Activated naive CD8-positive, alpha-beta T cell treated with anti-CD3 and anti-CD28 coated beads for 36 hours (primary cell): ENCODE results near the gene ATP1A4. TPM values are rescaled to one million over a fixed set of nuclear protein-coding genes. Genes with fewer than 3 reads are reported as not detected.

Source experiments
- DNase-seq: peaks from one replicate; pipeline ENCODE4 v3.0.0; 2021
- H3K27ac Mint-ChIP-seq: one replicate; pipeline ENCODE4 v1.8.0; 2022; ENCODE audit warnings: mild to moderate bottlenecking, moderate library complexity, mixed read lengths
- H3K27me3 Mint-ChIP-seq: one replicate; pipeline ENCODE4 v1.8.0; 2022; ENCODE audit warnings: mild to moderate bottlenecking, mixed read lengths
- H3K36me3 Mint-ChIP-seq: one replicate; pipeline ENCODE4 v1.8.0; 2021; ENCODE audit warnings: mild to moderate bottlenecking, mixed read lengths
- H3K4me1 Mint-ChIP-seq: one replicate; pipeline ENCODE4 v1.8.0; 2021; ENCODE audit warnings: mixed read lengths
- H3K4me3 Mint-ChIP-seq: one replicate; pipeline ENCODE4 v1.8.0; 2022; ENCODE audit warnings: mild to moderate bottlenecking, moderate library complexity, mixed read lengths
- H3K9me3 Mint-ChIP-seq: one replicate; pipeline ENCODE4 v1.8.0; 2022; ENCODE audit warnings: mixed read lengths
- total RNA-seq, 2 experiments: library from RNA; stranded (reverse); gene quantifications; one replicate each; pipeline ENCODE4 v1.2.3, GENCODE V29; 2021

The ATP1A4 gene
- total RNA-seq, 2 experiments from 2014 or later, result not detected

DNA sequence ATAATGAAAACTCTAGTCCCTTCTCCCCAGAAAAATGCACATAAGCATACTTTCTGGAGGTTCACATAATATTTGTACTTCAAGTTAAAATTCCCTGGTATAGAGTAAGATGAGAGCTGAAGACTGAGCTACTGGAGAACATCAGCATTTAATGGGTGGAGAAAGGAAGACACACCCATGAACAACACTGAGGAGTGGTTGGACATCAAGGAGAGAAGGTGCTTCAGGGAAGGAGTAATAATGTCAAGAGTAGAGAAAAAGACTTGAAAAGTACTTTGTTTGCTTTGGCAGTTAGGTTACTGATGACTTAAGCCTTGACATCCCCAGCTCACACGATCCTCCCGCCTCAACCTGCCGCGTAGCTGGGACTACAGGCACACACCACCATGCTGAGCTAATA, 75.6 kb downstream of the ATP1A4 start:
- H3K27me3 Mint-ChIP-seq, result no peaks in the 10 kb centered on the region
- no peaks in the 10 kb centered on the region for H3K4me1 Mint-ChIP-seq
- H3K27ac Mint-ChIP-seq, result no peak overlapping the region
- H3K4me3 Mint-ChIP-seq, result no peak overlapping the region
- no peak for DNase-seq
- H3K36me3 Mint-ChIP-seq, result peaks cover 19% of the 10 kb centered on the region
- no peaks in the 10 kb centered on the region for H3K9me3 Mint-ChIP-seq

DNA sequence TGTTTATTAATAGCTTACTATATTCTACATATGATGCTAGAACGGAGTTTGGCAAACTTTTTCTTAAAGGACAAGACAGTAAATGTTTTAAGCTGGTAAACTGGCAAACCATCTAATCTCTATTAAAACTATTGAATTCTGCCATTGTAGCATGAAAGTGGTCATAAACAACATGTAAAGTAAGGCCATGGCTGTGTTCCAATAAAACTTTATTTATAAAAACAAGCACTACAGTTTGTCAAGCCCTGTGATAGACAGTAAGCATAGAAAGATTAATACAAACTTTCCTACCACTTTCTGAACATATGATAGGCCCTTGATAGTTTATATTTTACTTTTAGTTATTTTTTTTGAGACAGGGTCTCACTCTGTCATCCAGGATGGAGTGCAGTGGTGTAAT, 76.2 kb downstream of the ATP1A4 start:
- H3K27ac Mint-ChIP-seq, result no peak overlapping the region
- no peaks in the 10 kb centered on the region for H3K9me3 Mint-ChIP-seq
- H3K4me3 Mint-ChIP-seq, result no peak overlapping the region
- peaks cover 17% of the 10 kb centered on the region for H3K36me3 Mint-ChIP-seq
- no peaks in the 10 kb centered on the region for H3K27me3 Mint-ChIP-seq
- no peak for DNase-seq
- no peaks in the 10 kb centered on the region for H3K4me1 Mint-ChIP-seq

DNA sequence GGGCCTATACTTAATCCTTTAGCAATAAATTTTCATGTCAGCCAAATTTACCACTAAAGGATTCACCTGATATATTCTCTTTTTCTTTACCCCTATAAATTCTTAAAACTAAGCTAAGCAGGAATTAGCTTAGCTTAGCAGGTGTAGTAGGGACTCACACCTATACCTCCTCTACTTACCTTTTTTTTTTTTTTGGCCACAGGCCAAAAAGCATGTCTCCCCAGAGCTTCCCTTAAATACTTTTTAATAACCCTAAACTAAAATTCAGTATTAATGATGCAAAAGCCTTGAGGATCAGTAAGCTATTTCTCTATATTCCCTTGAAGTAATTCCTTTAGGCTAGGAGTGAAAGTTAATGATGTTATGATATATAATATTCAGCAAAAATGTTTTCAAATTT, 77.0 kb downstream of the ATP1A4 start:
- no peak for DNase-seq
- Mint-ChIP-seq H3K4me1 (peaks cover 1% of the 10 kb centered on the region), H3K27me3 (no peaks in the 10 kb centered on the region), H3K4me3 (no peak overlapping the region), H3K27ac (no peak overlapping the region), H3K36me3 (peaks cover 19% of the 10 kb centered on the region), H3K9me3 (no peaks in the 10 kb centered on the region)

DNA sequence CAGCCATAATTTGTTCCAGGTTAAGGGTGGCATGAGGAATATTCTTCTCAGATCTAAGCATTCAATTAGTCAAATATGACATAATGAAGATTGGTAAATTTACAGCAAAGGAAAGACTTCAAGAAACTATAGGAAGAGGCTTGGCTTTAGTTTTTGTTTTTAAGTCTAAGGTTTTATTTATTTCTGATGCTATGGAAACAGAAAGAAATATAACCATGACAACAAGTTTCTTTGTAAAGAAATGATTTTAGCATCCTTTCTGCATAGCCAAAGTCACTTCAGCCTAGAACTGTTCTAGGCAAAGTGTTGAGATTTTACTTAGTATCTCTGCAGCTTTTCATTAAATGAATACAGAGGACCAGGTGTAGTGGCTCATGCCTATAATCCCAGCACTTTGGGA, 81.5 kb downstream of the ATP1A4 start:
- Mint-ChIP-seq H3K4me1 (peaks cover 9% of the 10 kb centered on the region), H3K27me3 (no peaks in the 10 kb centered on the region), H3K36me3 (peaks cover 18% of the 10 kb centered on the region), H3K27ac (no peak overlapping the region), H3K4me3 (no peak overlapping the region), H3K9me3 (no peaks in the 10 kb centered on the region)
- no peak for DNase-seq

Other genes starting within 250 kb of the ATP1A4 start
- gene TAGLN2, start 226.1 kb upstream of the ATP1A4 start, total RNA-seq, result 100 to 1,000 TPM; 463 to 489 TPM
- under 1 TPM in 1 of 2 experiments, not detected in 1; 0.08 TPM for gene IGSF9, start 206.0 kb upstream of the ATP1A4 start, total RNA-seq
- gene SLAMF9, start 197.4 kb upstream of the ATP1A4 start, total RNA-seq, result not detected
- gene PIGM, start 119.6 kb upstream of the ATP1A4 start, total RNA-seq, result 1 to 10 TPM; 4.7 TPM
- gene KCNJ10, start 81.4 kb upstream of the ATP1A4 start, total RNA-seq, result not detected
- under 1 TPM in 1 of 2 experiments, not detected in 1; 0.04 TPM for gene KCNJ9, start 70.1 kb upstream of the ATP1A4 start, total RNA-seq
- gene IGSF8, start 53.0 kb upstream of the ATP1A4 start, total RNA-seq, result 10 to 100 TPM; 38.0 to 39.0 TPM
- gene ATP1A2, start 35.8 kb upstream of the ATP1A4 start, total RNA-seq, result not detected
- not detected for gene CASQ1, start 39.0 kb downstream of the ATP1A4 start, total RNA-seq
- gene PEA15, start 53.8 kb downstream of the ATP1A4 start, total RNA-seq, result 10 to 100 TPM; 51.7 to 57.4 TPM
- 10 to 100 TPM; 86.9 to 94.1 TPM for gene DCAF8, start 110.9 kb downstream of the ATP1A4 start, total RNA-seq
- gene PEX19, start 133.5 kb downstream of the ATP1A4 start, total RNA-seq, result 10 to 100 TPM; 49.8 to 52.1 TPM
- gene COPA, start 191.6 kb downstream of the ATP1A4 start, total RNA-seq, result 100 to 1,000 TPM; 110 to 119 TPM
- 10 to 100 TPM; 49.5 to 53.5 TPM for gene NCSTN, start 191.8 kb downstream of the ATP1A4 start, total RNA-seq
- under 1 TPM; 0.34 to 0.52 TPM for gene NHLH1, start 215.5 kb downstream of the ATP1A4 start, total RNA-seq
- under 1 TPM; 0.24 to 0.31 TPM for gene VANGL2, start 249.0 kb downstream of the ATP1A4 start, total RNA-seq